Osteoblast (primary cell): ENCODE data around the gene DRD3. TPM values are rescaled to one million over a fixed set of nuclear protein-coding genes. Genes with fewer than 3 reads are reported as not detected.

Experiments used
- DNase-seq: peaks from one replicate; pipeline ENCODE4 v3.0.0; 2011; ENCODE audit warnings: low spot score, mixed read lengths; ENCODE audit not compliant: insufficient read length; ENCODE audit errors: missing footprints
- H2AFZ ChIP-seq: 2 replicates; pipeline ENCODE4 v1.6.0; 2011; ENCODE audit warnings: mild to moderate bottlenecking, low read length
- H3K27ac ChIP-seq: 2 replicates; pipeline ENCODE4 v1.5.1; 2011; ENCODE audit warnings: mild to moderate bottlenecking, low read depth, low read length, moderate library complexity
- H3K27me3 ChIP-seq: 2 replicates; pipeline ENCODE4 v1.6.0; 2012; ENCODE audit warnings: mild to moderate bottlenecking, control low read depth, inconsistent platforms, low read length, moderate library complexity; ENCODE audit not compliant: insufficient read depth
- H3K36me3 ChIP-seq: 2 replicates; pipeline ENCODE4 v1.5.1; 2011; ENCODE audit warnings: mild to moderate bottlenecking, low read length, control low read depth, moderate library complexity; ENCODE audit not compliant: insufficient read depth
- H3K4me1 ChIP-seq: 2 replicates; pipeline ENCODE4 v1.5.1; 2011; ENCODE audit warnings: mild to moderate bottlenecking, low read length, control low read depth, moderate library complexity; ENCODE audit not compliant: insufficient read depth
- H3K4me2 ChIP-seq: 2 replicates; pipeline ENCODE4 v1.6.0; 2011; ENCODE audit warnings: mild to moderate bottlenecking, low read length; ENCODE audit not compliant: insufficient read depth
- H3K4me3 ChIP-seq: fragments of 200-600 bp; sonication (generic); 3 replicates; pipeline ENCODE4 v1.5.1; 2012; ENCODE audit warnings: mild to moderate bottlenecking, low read length, inconsistent platforms; ENCODE audit not compliant: insufficient read depth
- H3K79me2 ChIP-seq: 2 replicates; pipeline ENCODE4 v1.6.0; 2012; ENCODE audit warnings: mild to moderate bottlenecking, low read length, control low read depth, inconsistent platforms; ENCODE audit not compliant: insufficient read depth
- H3K9me3 ChIP-seq: 2 replicates; pipeline ENCODE4 v1.5.1; 2011; ENCODE audit warnings: low read depth, low read length, control low read depth
- H4K20me1 ChIP-seq: 2 replicates; pipeline ENCODE4 v1.6.0; 2012; ENCODE audit warnings: mild to moderate bottlenecking, low read length, control low read depth; ENCODE audit not compliant: insufficient read depth
- total RNA-seq: library from RNA; depleted of rRNA; stranded (reverse); fragments of >200 nt; gene quantifications from 2 replicates; pipeline ENCODE4 v1.2.3, GENCODE V29; 2012
- TF ChIP-seq, protein P1 (sequence below): IDR thresholded peaks from 2 replicates; pipeline ENCODE4 v1.5.1; 2011; ENCODE audit warnings: mild to moderate bottlenecking, low read depth, low read length, moderate library complexity; ENCODE audit errors: extremely low read depth

DRD3 gene
- total RNA-seq, 1 donor, result not detected

DNA sequence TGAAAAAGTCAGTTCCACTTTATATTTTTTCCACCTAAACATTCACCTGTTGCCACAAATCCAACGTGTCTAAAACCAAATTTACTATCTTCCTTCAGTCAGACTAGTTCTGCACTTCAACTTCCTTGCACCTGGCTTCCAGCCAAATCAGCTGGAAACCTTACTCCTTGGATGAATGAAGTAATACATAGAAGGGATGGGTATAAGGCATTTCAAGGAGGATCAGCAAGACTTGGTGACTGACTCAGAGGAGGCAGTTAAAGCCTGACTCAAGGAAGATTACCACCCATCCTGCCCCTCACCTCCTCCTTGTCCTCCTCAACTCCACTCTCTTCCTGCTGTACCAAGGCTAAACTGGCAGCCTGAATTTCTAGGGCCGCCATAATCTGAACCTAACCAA is 85.3 kb downstream of the DRD3 start:
- H2AFZ ChIP-seq, result no peak overlapping the region
- no peaks in the 10 kb centered on the region for H3K79me2 ChIP-seq
- DNase-seq, result peak; percentile 94
- TF ChIP-seq, protein P1, sequence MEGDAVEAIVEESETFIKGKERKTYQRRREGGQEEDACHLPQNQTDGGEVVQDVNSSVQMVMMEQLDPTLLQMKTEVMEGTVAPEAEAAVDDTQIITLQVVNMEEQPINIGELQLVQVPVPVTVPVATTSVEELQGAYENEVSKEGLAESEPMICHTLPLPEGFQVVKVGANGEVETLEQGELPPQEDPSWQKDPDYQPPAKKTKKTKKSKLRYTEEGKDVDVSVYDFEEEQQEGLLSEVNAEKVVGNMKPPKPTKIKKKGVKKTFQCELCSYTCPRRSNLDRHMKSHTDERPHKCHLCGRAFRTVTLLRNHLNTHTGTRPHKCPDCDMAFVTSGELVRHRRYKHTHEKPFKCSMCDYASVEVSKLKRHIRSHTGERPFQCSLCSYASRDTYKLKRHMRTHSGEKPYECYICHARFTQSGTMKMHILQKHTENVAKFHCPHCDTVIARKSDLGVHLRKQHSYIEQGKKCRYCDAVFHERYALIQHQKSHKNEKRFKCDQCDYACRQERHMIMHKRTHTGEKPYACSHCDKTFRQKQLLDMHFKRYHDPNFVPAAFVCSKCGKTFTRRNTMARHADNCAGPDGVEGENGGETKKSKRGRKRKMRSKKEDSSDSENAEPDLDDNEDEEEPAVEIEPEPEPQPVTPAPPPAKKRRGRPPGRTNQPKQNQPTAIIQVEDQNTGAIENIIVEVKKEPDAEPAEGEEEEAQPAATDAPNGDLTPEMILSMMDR, result no peak
- H3K27ac ChIP-seq, result no peak overlapping the region
- H3K9me3 ChIP-seq, result no peaks in the 10 kb centered on the region
- no peaks in the 10 kb centered on the region for H4K20me1 ChIP-seq
- peaks cover 6% of the 10 kb centered on the region for H3K4me1 ChIP-seq
- H3K4me2 ChIP-seq, result peak overlapping the region; percentile 33
- H3K36me3 ChIP-seq, result no peaks in the 10 kb centered on the region
- H3K4me3 ChIP-seq, result no peak overlapping the region
- no peaks in the 10 kb centered on the region for H3K27me3 ChIP-seq

DNA sequence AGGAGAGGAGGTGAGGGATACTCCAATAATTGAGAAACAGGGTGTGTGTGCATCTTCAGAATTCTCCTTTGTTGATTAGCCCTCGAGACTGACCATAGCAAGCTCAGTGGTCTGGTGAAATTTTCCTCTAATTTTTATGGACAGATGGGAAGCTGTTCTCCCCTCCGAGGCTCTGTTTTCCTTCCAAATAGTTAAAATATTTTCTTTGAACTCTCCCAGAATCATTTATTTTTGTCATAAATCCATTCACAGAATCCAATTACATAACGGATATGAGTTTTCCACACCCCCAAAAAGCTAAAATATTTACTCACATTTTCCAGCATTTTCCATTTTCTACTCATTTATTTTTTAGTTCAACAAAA is 85.9 kb downstream of the DRD3 start:
- Histone ChIP-seq H3K4me2 (peak overlapping the region; percentile 33), H3K27ac (no peak overlapping the region), H3K36me3 (no peaks in the 10 kb centered on the region), H3K27me3 (no peaks in the 10 kb centered on the region), H3K4me3 (no peak overlapping the region), H3K79me2 (no peaks in the 10 kb centered on the region), H3K9me3 (no peaks in the 10 kb centered on the region), H3K4me1 (peaks cover 6% of the 10 kb centered on the region), H4K20me1 (no peaks in the 10 kb centered on the region), H2AFZ (peak overlapping the region; percentile 56)
- DNase-seq, result peak; percentile 13
- TF ChIP-seq, protein P1, result no peak

- Histone ChIP-seq H3K27ac (no peak overlapping the region), H2AFZ (peak overlapping the region; percentile 56)
Measured at GRCh38 chr3:114092151-114093015, 86.5 kb downstream of the DRD3 start.

DNA sequence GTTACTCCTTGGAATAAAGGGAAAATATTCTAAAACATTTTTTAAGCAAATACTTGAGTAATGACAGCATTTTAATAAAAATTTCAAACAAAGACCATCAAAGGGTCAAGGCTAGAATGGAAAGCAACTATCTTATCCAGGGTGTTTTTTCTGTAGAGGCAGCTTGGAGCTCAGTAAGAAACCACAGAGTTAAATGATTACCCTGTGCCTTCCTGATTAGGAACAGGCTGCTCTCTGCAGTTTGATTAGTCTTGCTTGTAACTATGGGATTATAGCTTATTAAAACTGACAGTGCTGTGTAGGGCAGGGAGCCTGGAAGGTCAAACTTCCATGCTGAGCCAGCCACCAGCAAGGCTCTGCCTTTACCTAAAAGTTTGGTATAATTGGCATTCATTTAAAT is 89.2 kb downstream of the DRD3 start:
- Histone ChIP-seq H3K4me3 (no peak overlapping the region), H3K4me1 (peaks cover 6% of the 10 kb centered on the region), H3K79me2 (no peaks in the 10 kb centered on the region), H4K20me1 (no peaks in the 10 kb centered on the region), H3K36me3 (peaks cover 12% of the 10 kb centered on the region), H3K27ac (no peak overlapping the region), H3K9me3 (no peaks in the 10 kb centered on the region), H2AFZ (no peak overlapping the region), H3K4me2 (no peak overlapping the region), H3K27me3 (no peaks in the 10 kb centered on the region)
- DNase-seq, result no peak
- TF ChIP-seq, protein P1, result no peak

More at GRCh38 chr3:114092151-114093015, 86.5 kb downstream of the DRD3 start:
- no peaks in the 10 kb centered on the region for H3K9me3 ChIP-seq
- TF ChIP-seq, protein P1, result no peak
- no peaks in the 10 kb centered on the region for H3K27me3 ChIP-seq
- H3K4me1 ChIP-seq, result peaks cover 6% of the 10 kb centered on the region
- H3K79me2 ChIP-seq, result no peaks in the 10 kb centered on the region
- H4K20me1 ChIP-seq, result no peaks in the 10 kb centered on the region
- no peaks in the 10 kb centered on the region for H3K36me3 ChIP-seq
- H3K4me2 ChIP-seq, result peak overlapping the region; percentile 33
- DNase-seq, result peak; percentile 54
- H3K4me3 ChIP-seq, result no peak overlapping the region
